Stimulated activated CD8-positive, alpha-beta memory T cell treated with anti-CD3 and anti-CD28 coated beads, Interleukin-2, amount 100 ng/mL, for 48 hours (primary cell): ENCODE results near the gene RNF144A.
A peak's percentile ranks its signal among the peaks of the same experiment; 100 is the strongest.

Experiments
- DNase-seq, 2 donors: peaks; one replicate each; pipeline ENCODE4 v3.0.0-alpha.2; 2020; ENCODE audit warnings: low read depth in 2 of 2

The RNF144A gene

DNA sequence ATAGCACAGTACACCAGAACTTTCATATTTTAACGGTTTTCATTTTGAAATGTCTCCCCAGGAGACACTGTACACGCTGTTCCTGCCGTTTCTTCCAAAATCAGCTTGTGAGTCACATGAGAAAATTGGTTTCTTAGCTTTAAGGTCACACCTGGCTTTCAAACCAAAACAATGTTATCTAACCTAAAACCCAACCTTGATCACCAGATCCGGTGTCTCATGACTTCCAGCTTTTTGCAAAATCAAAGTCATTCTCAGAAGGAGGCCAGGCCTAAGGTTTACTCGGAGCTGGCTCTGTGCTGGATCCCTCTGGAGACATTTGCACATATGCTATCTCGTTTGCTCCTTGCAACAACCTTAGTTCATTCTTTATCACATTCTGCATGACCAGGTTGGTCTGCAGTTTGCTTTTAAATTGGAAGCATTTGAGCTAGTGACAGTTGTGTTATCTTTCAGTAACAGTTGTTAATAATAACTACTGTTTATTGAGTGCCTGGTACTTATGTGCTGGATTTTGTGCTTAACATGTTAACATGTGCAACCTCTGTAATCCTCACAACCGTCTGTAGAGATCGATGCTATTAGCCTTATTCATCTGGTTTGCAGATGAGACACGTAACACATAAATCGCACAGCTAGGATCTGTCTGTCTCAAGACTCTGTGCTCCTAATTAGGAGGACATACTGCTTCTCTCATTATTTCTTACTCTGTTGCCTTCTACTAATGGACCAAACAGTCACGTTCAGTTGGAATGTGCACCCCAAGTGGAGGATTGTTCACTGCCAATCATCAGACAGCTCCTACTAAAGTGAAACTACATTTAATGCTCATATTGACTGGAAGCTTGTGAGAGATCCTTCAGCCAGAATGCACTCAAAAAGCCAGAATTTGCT lies 105.5 kb downstream of the RNF144A start:
- DNase-seq: no peak

- DNase-seq: no peak
These were observed 106.3 kb downstream of the RNF144A start for GRCh38 chr2:7023542-7023941.

- DNase-seq: no peak
These were observed 107.0 kb downstream of the RNF144A start for GRCh38 chr2:7024261-7024660.

DNA sequence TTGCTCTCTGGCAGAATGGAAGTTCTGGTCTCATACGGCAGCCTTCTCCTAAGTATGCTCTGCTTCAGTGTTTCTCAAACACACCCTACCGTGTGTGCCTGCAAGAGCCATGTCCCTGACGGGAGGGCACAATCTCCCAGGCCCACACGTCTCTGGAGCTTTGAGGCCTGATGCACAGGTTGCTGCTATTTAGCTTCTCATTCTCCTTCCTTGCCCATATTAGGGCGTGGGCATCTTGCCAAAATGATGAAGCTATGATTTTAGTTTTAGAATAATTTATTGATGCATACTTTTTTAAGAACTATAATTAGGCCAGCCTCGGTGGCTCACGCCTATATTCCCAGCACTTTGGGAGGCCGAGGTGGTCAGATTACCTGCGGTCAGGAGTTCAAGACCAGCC lies 107.9 kb downstream of the RNF144A start:
- DNase-seq: no peak

DNA sequence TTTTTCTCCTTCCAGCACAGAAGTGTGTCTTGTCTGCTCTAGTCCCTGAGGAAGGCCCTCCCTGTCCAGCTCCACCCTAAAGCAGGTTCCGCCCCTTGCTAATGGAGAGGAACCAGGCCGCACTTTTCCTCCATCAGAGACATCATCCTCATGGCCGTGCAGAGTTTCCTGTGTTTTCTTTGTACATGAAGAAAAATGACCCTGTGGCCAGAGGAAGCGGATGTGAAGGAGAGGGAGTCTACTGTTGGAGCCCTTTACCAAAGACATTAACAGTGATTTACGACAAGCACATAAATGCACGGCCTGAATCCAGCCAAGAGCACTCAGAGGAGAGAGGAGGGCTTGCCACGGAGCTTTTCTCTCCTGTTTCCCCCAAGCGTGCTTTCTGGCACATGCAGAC lies 109.5 kb downstream of the RNF144A start:
- DNase-seq: no peak

DNA sequence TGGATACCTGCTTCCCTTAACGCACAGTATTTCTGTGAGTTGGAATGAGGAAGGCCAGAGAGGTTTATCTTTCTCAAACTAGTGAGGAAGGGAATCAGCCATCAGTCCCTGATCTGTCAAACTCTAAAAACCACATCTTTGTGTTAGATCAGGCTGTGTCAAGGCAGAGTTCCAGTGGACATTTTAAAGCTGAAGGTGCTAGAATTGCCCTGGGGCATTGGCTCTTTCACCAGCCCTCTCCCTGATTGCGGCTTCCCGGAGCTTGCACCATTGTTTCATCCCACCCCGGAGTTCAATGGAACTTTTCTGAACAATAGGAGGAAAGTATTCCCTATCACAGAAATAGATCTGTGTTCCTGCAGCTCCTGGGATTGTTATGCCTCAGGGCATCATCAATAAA lies 110.2 kb downstream of the RNF144A start:
- DNase-seq: no peak

- DNase-seq: no peak
These were observed 110.9 kb downstream of the RNF144A start for GRCh38 chr2:7027956-7028655.

GRCh38 chr2:7028846-7029245 lies 111.6 kb downstream of the RNF144A start:
- no peak for DNase-seq

DNA sequence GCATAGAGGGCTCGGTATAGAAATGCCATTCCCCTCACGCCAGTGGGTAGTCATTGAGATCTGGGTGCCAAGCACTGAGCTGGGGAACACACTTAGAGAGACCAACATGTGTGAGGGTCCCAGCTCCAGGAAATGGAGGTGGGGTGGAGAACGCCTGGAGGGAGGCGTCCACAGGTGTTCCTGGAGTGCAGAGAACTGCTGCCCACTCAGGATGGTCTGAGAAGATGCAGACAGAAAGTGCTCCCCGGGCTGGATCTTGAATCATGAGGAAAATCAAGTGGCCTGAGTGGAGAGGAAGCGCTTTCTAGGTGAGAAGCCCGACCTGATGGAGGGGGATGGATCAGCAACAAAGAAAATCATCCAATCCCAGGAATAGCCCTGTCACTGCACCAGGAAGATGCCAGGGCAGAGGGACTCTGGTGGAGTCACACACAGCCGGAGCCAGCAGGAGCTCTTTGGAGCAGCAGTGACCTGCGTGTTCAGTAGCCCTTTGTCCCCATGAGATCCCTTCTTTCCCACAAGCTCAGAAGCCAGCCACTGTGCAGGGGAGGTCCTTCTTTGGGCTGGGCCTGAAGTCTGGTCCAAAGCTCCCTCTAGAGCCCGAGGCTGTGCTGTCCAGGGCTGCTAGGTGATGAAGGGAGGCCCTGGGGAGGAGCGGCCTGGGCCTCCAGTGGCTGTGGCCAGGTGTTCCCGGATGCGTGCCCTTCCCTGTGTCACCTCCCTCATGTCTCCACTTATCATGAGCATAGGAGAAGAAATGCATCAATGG lies 112.3 kb downstream of the RNF144A start:
- no peak for DNase-seq

GRCh38 chr2:7030810-7031209 lies 113.6 kb downstream of the RNF144A start:
- DNase-seq: no peak

DNA sequence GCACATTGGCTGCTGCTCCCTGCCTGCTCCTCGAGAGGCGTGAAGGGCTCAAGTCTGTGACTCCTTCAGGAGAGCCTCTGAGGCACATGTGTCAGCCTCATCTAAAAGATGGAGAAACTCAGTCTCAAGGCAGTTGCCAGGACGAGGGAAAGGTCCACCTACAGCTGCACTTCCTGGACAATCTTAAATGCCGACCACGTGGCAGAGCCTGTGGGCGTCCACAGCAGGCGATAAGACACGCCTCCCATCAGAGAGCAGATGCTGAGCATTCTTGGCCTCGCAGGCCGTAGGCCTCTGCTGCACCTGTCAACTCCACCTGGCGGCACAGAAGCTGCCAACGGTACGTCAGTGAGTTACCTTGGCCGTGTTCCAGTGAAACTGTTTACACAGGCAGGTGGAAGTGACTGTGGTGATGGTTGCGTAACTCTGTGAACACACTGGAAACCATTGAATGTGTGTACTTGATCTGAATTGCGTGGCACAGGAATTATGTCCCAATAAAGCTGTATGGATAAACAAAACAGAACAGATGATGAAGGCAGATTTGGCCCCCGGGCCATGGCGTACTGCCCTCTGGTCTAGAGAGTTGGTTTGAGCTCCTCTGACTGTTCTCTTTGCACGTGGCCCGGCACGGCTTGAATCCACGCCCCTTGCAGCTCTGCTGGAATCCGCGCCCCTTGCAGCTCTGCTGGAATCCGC lies 114.5 kb downstream of the RNF144A start:
- no peak for DNase-seq

- DNase-seq: no peak
These were observed 115.2 kb downstream of the RNF144A start for GRCh38 chr2:7032371-7032770.

- no peak for DNase-seq
These were observed 116.1 kb downstream of the RNF144A start for GRCh38 chr2:7033136-7033960.

DNA sequence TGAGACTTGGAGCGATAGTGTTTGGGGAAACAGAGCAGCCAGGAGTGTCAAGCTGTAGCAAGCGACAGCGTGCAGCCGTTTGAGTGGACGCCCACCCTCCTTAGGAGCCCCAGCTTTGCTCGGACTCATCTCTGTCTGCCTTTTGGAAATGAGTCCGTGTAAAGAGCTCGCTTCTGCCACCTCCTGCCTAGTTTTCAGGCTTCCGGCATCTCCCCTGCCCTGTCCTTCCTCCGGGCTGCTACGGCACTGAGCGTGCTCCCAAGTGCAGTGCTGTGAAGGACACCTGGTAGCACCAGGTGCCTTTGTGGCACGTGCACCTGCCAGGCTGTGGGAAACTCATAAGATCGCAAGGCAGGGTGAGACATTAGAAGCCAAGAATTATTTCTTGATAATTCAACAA lies 117.1 kb downstream of the RNF144A start:
- no peak for DNase-seq

DNA sequence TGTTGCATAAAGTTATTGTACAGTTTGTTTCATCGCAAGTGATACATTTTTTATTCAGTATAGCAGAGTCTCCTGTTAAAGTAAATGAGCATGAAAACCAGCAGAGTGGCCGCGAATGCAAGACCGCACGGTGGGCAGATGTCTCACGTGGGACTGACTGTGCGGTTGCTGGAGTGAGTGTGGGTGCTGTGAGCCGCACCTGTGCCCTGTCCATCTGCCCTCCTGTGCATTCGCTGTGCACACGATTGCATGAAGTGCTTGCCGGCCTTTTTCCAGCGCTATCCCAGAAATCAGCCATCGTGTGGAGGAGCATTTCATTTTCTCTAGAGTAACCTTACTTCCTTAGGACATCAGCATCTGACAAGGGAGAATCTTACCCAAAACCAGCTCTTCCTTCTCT lies 118.7 kb downstream of the RNF144A start:
- DNase-seq: no peak

GRCh38 chr2:7037340-7038333 lies 120.4 kb downstream of the RNF144A start:
- DNase-seq: peak; percentile 10 to 20

- no peak for DNase-seq
These were observed 123.3 kb downstream of the RNF144A start for GRCh38 chr2:7040547-7040946.

DNA sequence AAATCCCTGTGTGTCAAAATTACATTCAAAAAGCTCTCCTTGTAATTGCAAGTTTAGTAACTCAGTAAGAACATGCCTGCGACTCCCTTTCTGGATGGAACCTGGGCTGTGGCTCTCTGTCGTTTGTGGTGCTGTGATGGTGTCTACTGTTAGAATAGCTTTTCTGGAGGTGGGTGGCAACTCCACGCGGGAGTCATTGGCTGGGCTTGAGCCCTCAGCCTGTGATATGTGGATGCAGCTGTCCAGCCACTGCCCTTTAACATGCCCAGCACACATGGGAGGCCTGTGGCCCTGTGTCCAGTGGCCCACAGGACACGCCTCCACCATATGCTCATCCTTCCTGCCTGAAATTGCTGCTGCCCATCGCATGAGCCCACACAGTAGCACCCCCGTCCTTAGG lies 124.2 kb downstream of the RNF144A start:
- DNase-seq: no peak

DNA sequence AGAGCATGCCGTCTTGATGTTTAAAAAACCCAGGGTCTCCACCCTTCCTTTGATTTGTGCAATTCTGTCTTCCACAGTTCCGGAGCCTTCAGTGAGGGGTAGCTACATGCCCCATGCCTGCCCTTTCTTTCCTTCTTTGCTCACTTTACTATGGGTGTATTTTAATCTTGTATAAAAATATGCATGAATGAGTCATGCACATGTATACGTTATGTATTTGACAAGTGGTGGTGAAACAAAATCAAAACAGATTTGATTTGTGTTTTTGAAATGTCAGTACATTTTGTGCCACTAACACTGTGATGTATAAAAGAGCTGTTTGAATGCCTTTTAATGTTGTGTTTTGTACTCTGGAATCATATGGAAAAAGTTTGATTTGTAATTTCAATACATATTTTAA lies 126.5 kb downstream of the RNF144A start:
- no peak for DNase-seq
